ENCODE measurements around the gene RSPH6A. TPM values are rescaled to one million over a fixed set of nuclear protein-coding genes. Genes with fewer than 3 reads are reported as not detected.
A peak's percentile ranks its signal among the peaks of the same experiment; 100 is the strongest.

Gene RSPH6A
- total RNA-seq, 1 donor from 2014 or later: 0.28 TPM

DNA sequence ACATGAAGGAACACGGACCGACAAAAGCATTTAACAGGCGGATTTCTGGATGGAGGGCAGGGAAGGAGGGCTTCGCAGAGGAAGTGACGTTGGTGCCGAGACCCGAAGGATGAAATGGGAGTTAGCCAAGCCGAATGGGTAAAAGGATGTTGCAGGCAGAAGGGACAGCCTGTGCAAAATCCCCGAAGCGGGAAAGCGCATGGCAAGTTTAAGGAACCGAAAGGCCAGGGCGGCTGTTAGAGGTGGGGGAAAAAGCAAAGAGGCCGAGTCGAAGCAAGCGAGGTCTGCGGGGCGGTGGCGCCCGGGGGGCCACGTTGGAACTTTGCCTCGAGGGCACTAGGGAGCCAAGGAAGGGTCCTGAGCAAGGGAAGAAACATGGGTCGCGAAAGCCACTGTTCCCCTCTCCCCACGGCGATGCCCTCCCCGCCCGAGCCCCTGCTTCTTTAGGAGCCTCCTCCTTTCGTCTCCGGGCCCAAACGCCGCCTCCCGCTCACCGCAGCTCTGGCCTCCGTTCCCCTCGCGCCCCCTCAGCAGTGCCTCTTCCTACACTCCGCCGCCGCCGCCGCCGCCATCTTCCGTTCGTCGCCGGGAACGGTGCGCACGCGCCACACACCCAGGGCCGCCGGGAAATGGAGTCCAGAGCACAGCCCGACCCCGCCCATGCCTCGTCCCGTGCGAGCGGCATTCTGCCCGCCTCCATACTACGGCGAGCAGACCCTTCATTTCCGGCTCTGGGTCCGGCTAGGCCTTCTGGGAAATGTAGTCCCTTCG lies 47.6 kb upstream of the RSPH6A start, which contains the start of gene SYMPK:
Gene SYMPK (minus strand): TSS at position 584 of the 771 bp plus-strand sequence. CDS start 8,652 bp downstream, outside the sequence.
- Mint-ChIP-seq H3K9me3 (ENCODE audit: unreplicated experiment) (no peaks in the 10 kb centered on the region), H3K27ac (ENCODE audit: unreplicated experiment) (peak within 1 kb of the TSS; percentile 89), H3K36me3 (ENCODE audit: low read depth, unreplicated experiment) (peaks cover 16% of the 10 kb centered on the region), H3K4me3 (ENCODE audit: unreplicated experiment) (peak within 1 kb of the TSS; percentile 97), H3K4me1 (ENCODE audit: unreplicated experiment) (peaks cover 18% of the 10 kb centered on the region), H3K27me3 (ENCODE audit: unreplicated experiment) (peaks cover 14% of the 10 kb centered on the region)
- TF ChIP-seq, protein P1, sequence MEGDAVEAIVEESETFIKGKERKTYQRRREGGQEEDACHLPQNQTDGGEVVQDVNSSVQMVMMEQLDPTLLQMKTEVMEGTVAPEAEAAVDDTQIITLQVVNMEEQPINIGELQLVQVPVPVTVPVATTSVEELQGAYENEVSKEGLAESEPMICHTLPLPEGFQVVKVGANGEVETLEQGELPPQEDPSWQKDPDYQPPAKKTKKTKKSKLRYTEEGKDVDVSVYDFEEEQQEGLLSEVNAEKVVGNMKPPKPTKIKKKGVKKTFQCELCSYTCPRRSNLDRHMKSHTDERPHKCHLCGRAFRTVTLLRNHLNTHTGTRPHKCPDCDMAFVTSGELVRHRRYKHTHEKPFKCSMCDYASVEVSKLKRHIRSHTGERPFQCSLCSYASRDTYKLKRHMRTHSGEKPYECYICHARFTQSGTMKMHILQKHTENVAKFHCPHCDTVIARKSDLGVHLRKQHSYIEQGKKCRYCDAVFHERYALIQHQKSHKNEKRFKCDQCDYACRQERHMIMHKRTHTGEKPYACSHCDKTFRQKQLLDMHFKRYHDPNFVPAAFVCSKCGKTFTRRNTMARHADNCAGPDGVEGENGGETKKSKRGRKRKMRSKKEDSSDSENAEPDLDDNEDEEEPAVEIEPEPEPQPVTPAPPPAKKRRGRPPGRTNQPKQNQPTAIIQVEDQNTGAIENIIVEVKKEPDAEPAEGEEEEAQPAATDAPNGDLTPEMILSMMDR (IDR thresholded peaks at IDR 0.05; ENCODE audit: unreplicated experiment): no peak
- peak; percentile 99 for DNase-seq (ENCODE audit: low spot score)

DNA sequence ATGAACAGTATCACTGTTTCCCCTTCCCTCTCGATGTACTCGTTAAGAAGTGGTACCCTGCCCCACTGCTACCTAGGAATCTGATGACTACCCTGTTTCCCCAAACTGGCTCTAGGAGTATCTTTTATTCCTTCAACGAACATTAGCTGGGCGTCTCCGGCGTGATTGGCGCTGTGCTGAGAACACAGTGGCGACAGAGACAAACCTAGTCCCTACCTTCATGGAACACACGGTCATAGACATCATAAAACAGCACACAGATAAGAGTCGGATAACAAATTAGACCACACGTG lies 47.1 kb upstream of the RSPH6A start:
- DNase-seq (ENCODE audit: low spot score): no peak
- peaks cover 18% of the 10 kb centered on the region for H3K4me1 Mint-ChIP-seq (ENCODE audit: unreplicated experiment)
- peak overlapping the region; percentile 97 for H3K4me3 Mint-ChIP-seq (ENCODE audit: unreplicated experiment)
- peaks cover 16% of the 10 kb centered on the region for H3K36me3 Mint-ChIP-seq (ENCODE audit: low read depth, unreplicated experiment)
- TF ChIP-seq, protein P1 (IDR thresholded peaks at IDR 0.05; ENCODE audit: unreplicated experiment): no peak
- H3K9me3 Mint-ChIP-seq (ENCODE audit: unreplicated experiment): no peaks in the 10 kb centered on the region
- peak overlapping the region; percentile 89 for H3K27ac Mint-ChIP-seq (ENCODE audit: unreplicated experiment)
- peaks cover 13% of the 10 kb centered on the region for H3K27me3 Mint-ChIP-seq (ENCODE audit: unreplicated experiment)

DNA sequence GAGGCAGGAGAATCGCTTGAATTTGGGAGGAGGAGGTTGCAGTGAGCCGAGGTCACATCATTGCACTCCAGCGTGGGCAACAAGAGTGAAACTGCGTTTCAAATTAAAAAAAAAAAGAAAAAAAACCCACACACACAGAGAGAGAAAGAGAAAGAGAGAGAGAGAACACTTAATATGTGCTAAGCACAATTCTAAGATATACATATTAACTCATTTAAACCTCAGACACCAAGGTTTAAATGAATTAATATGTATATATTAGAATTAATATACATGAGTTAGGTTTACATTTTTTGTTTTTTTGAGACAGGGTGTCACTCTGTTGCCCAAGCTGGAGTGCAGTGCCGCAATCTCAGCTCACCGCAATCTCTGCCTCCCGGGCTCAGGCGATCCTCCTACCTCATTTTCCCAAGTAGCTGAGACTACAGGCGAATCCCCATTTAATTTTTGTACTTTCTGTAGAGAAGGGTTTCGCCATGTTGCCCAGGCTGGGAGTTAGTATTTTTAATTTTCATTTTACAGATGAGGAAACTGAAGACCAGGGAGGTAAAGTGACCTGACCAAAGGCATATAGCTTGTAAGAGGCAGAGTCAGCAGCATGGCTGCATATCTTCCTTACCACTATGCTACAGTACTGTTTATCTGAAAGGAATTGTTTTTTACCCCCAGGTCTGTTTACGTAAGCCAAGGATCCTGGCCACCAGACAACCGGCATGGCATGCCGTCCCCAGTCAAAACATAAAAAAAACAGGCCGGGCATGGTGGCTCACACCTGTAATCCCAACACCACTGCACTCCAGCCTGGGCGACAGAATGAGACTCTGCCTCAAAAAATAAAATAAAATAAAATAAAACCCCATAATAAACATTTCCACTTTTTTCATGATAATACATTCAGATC lies 45.5 kb upstream of the RSPH6A start:
- TF ChIP-seq, protein P1 (IDR thresholded peaks at IDR 0.05; ENCODE audit: unreplicated experiment): no peak
- H3K27ac Mint-ChIP-seq (ENCODE audit: unreplicated experiment): no peak overlapping the region
- H3K4me3 Mint-ChIP-seq (ENCODE audit: unreplicated experiment): peak overlapping the region; percentile 34
- peaks cover 16% of the 10 kb centered on the region for H3K36me3 Mint-ChIP-seq (ENCODE audit: low read depth, unreplicated experiment)
- peaks cover 7% of the 10 kb centered on the region for H3K27me3 Mint-ChIP-seq (ENCODE audit: unreplicated experiment)
- H3K9me3 Mint-ChIP-seq (ENCODE audit: unreplicated experiment): no peaks in the 10 kb centered on the region
- H3K4me1 Mint-ChIP-seq (ENCODE audit: unreplicated experiment): peaks cover 14% of the 10 kb centered on the region
- DNase-seq (ENCODE audit: low spot score): no peak

DNA sequence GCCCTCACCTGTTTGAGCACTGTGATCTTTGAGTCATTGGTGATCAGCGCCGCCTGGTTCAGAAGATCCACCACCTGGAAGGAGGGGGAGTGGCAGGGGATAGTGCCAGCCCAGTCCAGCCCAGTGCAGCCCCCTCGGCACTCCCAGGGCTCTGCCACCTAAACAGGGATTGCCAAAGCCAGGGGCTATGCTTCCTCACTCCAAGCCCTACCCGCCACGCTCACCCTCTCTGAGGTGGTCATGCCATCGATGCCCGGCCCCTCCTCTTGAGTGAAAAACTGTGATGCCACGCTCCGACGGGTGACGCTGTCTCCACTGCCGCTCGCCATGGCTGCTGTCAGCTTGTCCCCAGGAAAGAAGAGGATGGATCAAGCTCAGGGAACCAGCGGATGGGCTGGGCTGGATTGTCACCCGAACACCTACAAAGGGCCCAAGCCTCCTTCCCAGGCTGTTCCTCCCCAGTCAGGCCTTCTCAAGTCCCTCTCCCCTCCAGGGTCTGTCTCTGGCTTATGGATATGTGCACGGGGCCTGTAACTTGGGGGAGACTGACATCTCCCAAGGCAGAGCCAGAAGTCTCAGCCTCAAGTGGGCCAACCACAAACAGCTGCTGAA lies 39.2 kb upstream of the RSPH6A start:
- Mint-ChIP-seq H3K27ac (ENCODE audit: unreplicated experiment) (no peak overlapping the region), H3K36me3 (ENCODE audit: low read depth, unreplicated experiment) (peaks cover 30% of the 10 kb centered on the region), H3K4me3 (ENCODE audit: unreplicated experiment) (peak overlapping the region; percentile 31), H3K27me3 (ENCODE audit: unreplicated experiment) (peaks cover 5% of the 10 kb centered on the region), H3K4me1 (ENCODE audit: unreplicated experiment) (peaks cover 3% of the 10 kb centered on the region), H3K9me3 (ENCODE audit: unreplicated experiment) (no peaks in the 10 kb centered on the region)
- DNase-seq (ENCODE audit: low spot score): no peak
- TF ChIP-seq, protein P1 (IDR thresholded peaks at IDR 0.05; ENCODE audit: unreplicated experiment): no peak

Measured in endothelial cell (in vitro differentiated cells).